Measurements from ENCODE around the gene EGLN1.

EGLN1 gene

GRCh38 chr1:231423648-231424047 is 1.6 kb upstream of the EGLN1 start (continued):
- TF ChIP-seq WT1 (tag by site-specific recombination; IDR thresholded peaks at IDR 0.05) (0 out of 2 replicates have a peak, but pooled peaks have one; percentile 19), BCL11B (tag by site-specific recombination; IDR thresholded peaks at IDR 0.05; ENCODE audit: low read depth) (no peak)

- Histone ChIP-seq H3K4me3 (ENCODE audit: low read depth, low read length) (peak overlapping the region; percentile 97), H3K27ac (ENCODE audit: extremely low read depth, low read depth, low read length) (peak overlapping the region; percentile 98), H3K9me3 (ENCODE audit: control insufficient read depth, insufficient read depth, low read depth, low read length) (no peaks in the 10 kb centered on the region), H3K4me1 (ENCODE audit: control insufficient read depth, insufficient read depth, low read length) (peaks cover 17% of the 10 kb centered on the region), H3K36me3 (ENCODE audit: control insufficient read depth in 2 of 2, insufficient read depth in 1 of 2, low read length in 2 of 2) (no peaks in the 10 kb centered on the region; a peak in 1 of 3 replicates)
- ChIA-PET CTCF (interaction anchor here (0.9 to 1.3 kb wide), 2 partner anchors 10 to 60 kb away, joined by 3 to 4 read pairs; no protein-coding TSS in a partner anchor), POLR2A (no interaction called here)
- TF ChIP-seq ZNF791 (tag by site-specific recombination; IDR thresholded peaks at IDR 0.05) (no peak), ZNF223 (tag by site-specific recombination; IDR thresholded peaks at IDR 0.05) (no peak), ZBTB49 (tag by site-specific recombination; IDR thresholded peaks at IDR 0.05; ENCODE audit: low read depth) (no peak), ZNF639 (tag by site-specific recombination; IDR thresholded peaks at IDR 0.05) (no peak), ZNF670 (tag by site-specific recombination; IDR thresholded peaks at IDR 0.05; ENCODE audit: low read depth) (no peak), ZBTB8A (tag by site-specific recombination; IDR thresholded peaks at IDR 0.05) (no peak; the same call in 1 of the 2 replicates), BCL11B (tag by site-specific recombination; IDR thresholded peaks at IDR 0.05; ENCODE audit: low read depth) (no peak), MEIS1 (CRISPR knock-in tag; IDR thresholded peaks at IDR 0.05; ENCODE audit: borderline replicate concordance) (no peak), ZNF530 (tag by site-specific recombination; IDR thresholded peaks at IDR 0.05; ENCODE audit: low read depth) (no peak), ZXDB (tag by site-specific recombination; IDR thresholded peaks at IDR 0.05) (no peak), KLF10 (tag by site-specific recombination; IDR thresholded peaks at IDR 0.05) (no peak), ZNF785 (tag by site-specific recombination; IDR thresholded peaks at IDR 0.05) (no peak), ZNF626 (tag by site-specific recombination; IDR thresholded peaks at IDR 0.05) (no peak), SALL2 (tag by site-specific recombination; IDR thresholded peaks at IDR 0.05; ENCODE audit: borderline replicate concordance) (no peak), ZNF311 (tag by site-specific recombination; IDR thresholded peaks at IDR 0.05; ENCODE audit: borderline replicate concordance) (no peak), ZNF354C (tag by site-specific recombination; IDR thresholded peaks at IDR 0.05; ENCODE audit: borderline replicate concordance, low read depth) (no peak), ZNF16 (tag by site-specific recombination; IDR thresholded peaks at IDR 0.05; ENCODE audit: low read depth) (no peak), ZBTB44 (tag by site-specific recombination; IDR thresholded peaks at IDR 0.05) (no peak; the same call in 1 of the 2 replicates), MZF1 (tag by site-specific recombination; IDR thresholded peaks at IDR 0.05; ENCODE audit: borderline replicate concordance) (0 out of 2 replicates have a peak, but pooled peaks have one; percentile 7), ZFP3 (tag by site-specific recombination; IDR thresholded peaks at IDR 0.05; ENCODE audit: low read depth) (no peak), ZNF521 (tag by site-specific recombination; IDR thresholded peaks at IDR 0.05) (no peak), ZNF175 (tag by site-specific recombination; IDR thresholded peaks at IDR 0.05) (no peak), ZNF449 (tag by site-specific recombination; IDR thresholded peaks at IDR 0.05) (no peak), KLF1 (tag by site-specific recombination; IDR thresholded peaks at IDR 0.05) (no peak), ZNF777 (tag by site-specific recombination; IDR thresholded peaks at IDR 0.05; ENCODE audit: borderline replicate concordance) (no peak), ZNF548 (tag by site-specific recombination; IDR thresholded peaks at IDR 0.05) (no peak), ZNF2 (tag by site-specific recombination; IDR thresholded peaks at IDR 0.05) (0 out of 2 replicates have a peak, but pooled peaks have one; percentile 45), ELK4 (IDR thresholded peaks at IDR 0.05; ENCODE audit: borderline replicate concordance, low read depth, low read length) (no peak), ZNF776 (tag by site-specific recombination; IDR thresholded peaks at IDR 0.05; ENCODE audit: borderline replicate concordance) (no peak)
These were observed 767 bp upstream of the EGLN1 start for GRCh38 chr1:231422798-231423309.
